Skeletal muscle tissue (tissue), 5 donors: Measurements from ENCODE around the gene USP34. TPM values are rescaled to one million over a fixed set of nuclear protein-coding genes. Genes with fewer than 3 reads are reported as not detected.
"Not testable (repeated sequence)": the region's sequence is repeated elsewhere in the genome, so short reads cannot be mapped to it uniquely, and the experiment has no call there.

Source experiments
- H3K27ac ChIP-seq: one replicate; pipeline ENCODE4 v1.7.0; 2013; ENCODE audit warnings: mild to moderate bottlenecking, low read depth, low read length, inconsistent platforms
- H3K27me3 ChIP-seq, 3 donors: one replicate each; pipeline ENCODE4 v1.7.0; 2013; ENCODE audit warnings: low read length in 3 of 3; ENCODE audit not compliant: control insufficient read depth in 3 of 3, insufficient read depth in 3 of 3
- H3K36me3 ChIP-seq, 3 donors: one replicate each; pipeline ENCODE4 v1.7.0; 2013; ENCODE audit warnings: low read length in 3 of 3; ENCODE audit not compliant: control insufficient read depth in 3 of 3, insufficient read depth in 3 of 3
- H3K4me1 ChIP-seq, 3 donors: one replicate each; pipeline ENCODE4 v1.7.0; 2013; ENCODE audit warnings: low read length in 3 of 3, mild to moderate bottlenecking in 3 of 3; ENCODE audit not compliant: control insufficient read depth in 3 of 3, insufficient read depth in 3 of 3
- H3K4me3 ChIP-seq, 3 donors: one replicate each; pipeline ENCODE4 v1.7.0; 2013; ENCODE audit warnings: low read length in 3 of 3
- H3K9ac ChIP-seq, 3 donors: one replicate each; pipeline ENCODE4 v1.7.0; 2013; ENCODE audit warnings: low read length in 3 of 3, mild to moderate bottlenecking in 3 of 3, moderate library complexity in 2 of 3, low read depth in 1 of 3
- H3K9me3 ChIP-seq, 3 donors: one replicate each; pipeline ENCODE4 v1.7.0; 2013; ENCODE audit warnings: low read length in 3 of 3; ENCODE audit not compliant: control insufficient read depth in 3 of 3
- small RNA-seq: library from RNA; depleted of rRNA; stranded (forward); fragments of <200 nt; gene quantifications from one replicate; pipeline ENCODE3, GENCODE V24; 2014
- total RNA-seq: library from RNA; depleted of rRNA; stranded (reverse); fragments of >200 nt; gene quantifications from one replicate; pipeline ENCODE4 v1.2.3, GENCODE V29; 2014
- donor health status: Osteomylitis.

Gene USP34
- total RNA-seq, 1 donor from 2014 or later, result 108 TPM

DNA sequence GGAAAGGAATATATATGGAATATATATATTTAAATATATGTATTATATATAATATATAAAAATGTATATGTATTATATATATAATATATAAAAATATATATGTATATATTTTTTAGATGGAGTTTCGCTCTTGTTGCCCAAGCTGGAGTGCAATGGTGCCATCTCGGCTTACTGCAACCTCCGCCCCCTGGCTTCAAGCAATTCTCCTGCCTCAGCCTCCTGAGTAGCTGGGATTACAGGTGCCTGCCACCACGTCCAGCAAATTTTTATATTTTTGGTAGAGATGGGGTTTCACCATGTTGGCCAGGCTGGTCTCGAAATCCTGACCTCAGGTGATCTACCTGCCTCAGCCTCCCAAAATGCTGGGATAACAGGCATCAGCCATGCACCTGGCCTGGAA is 322.8 kb downstream of the USP34 start:
- H3K27ac ChIP-seq, H3K4me1 ChIP-seq, H3K9ac ChIP-seq, H3K9me3 ChIP-seq, H3K4me3 ChIP-seq, H3K27me3 ChIP-seq: not testable (repeated sequence)
- H3K36me3 ChIP-seq, result peaks cover 11 to 23% (median 13%) of the 10 kb centered on the region in 3 donors

GRCh38 chr2:61145990-61146389 is 324.9 kb downstream of the USP34 start:
- H3K27me3 ChIP-seq, result no peaks in the 10 kb centered on the region
- H3K4me3 ChIP-seq, result no peak overlapping the region
- no peaks in the 10 kb centered on the region for H3K4me1 ChIP-seq
- H3K36me3 ChIP-seq, result peaks cover 8 to 18% (median 11%) of the 10 kb centered on the region in 3 donors
- H3K9ac ChIP-seq, result no peak overlapping the region
- no peaks in the 10 kb centered on the region for H3K9me3 ChIP-seq
- no peak overlapping the region for H3K27ac ChIP-seq

- Histone ChIP-seq H3K4me1 (no peaks in the 10 kb centered on the region), H3K27ac (peak overlapping the region; percentile 48), H3K27me3 (no peaks in the 10 kb centered on the region), H3K36me3 (peaks cover 2 to 12% (median 6%) of the 10 kb centered on the region in 3 donors), H3K9me3 (no peaks in the 10 kb centered on the region), H3K9ac (peak overlapping the region; percentile 73 to 79 (median 77)), H3K4me3 (peak overlapping the region; percentile 79 to 94 (median 91))
Measured at GRCh38 chr2:61144697-61145268, 326.1 kb downstream of the USP34 start.

DNA sequence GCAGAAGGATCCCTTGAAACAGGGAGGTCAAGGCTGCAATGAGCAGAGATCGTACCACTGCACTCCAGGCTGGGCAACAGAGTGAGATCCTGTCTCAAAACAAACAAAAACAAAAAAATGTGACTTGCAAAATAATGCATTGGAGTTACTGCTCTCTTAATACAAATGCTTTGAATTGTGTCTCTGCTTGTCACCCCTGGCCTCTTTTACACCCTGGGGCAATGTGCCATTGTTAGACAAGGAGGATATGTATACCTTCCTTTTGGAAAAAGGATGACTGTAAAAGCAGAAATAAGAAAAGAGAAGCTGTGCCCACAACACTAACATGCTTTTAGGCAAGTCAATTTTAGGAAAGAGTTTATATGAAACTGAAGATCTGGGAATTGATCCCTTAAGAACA is 329.7 kb downstream of the USP34 start:
- H3K9ac ChIP-seq, result no peak overlapping the region
- no peak overlapping the region for H3K4me3 ChIP-seq
- H3K9me3 ChIP-seq, result no peaks in the 10 kb centered on the region
- H3K27me3 ChIP-seq, result no peaks in the 10 kb centered on the region
- no peaks in the 10 kb centered on the region for H3K36me3 ChIP-seq
- no peak overlapping the region for H3K27ac ChIP-seq
- no peaks in the 10 kb centered on the region for H3K4me1 ChIP-seq

GRCh38 chr2:61138859-61139258 is 332.0 kb downstream of the USP34 start:
- H3K4me3 ChIP-seq, result no peak overlapping the region
- H3K9me3 ChIP-seq, result no peaks in the 10 kb centered on the region
- no peak overlapping the region for H3K27ac ChIP-seq

More at GRCh38 chr2:61138859-61139258, 332.0 kb downstream of the USP34 start:
- no peaks in the 10 kb centered on the region for H3K4me1 ChIP-seq
- no peaks in the 10 kb centered on the region for H3K27me3 ChIP-seq
- no peaks in the 10 kb centered on the region for H3K36me3 ChIP-seq
- no peak overlapping the region for H3K9ac ChIP-seq

Small RNA genes within 50 kb of the gene (small RNA-seq; reads per million reads assigned to genes)
- gene SNORA70B, result not detected

Other genes starting within 250 kb of the USP34 start
- gene XPO1, start 67.3 kb upstream of the USP34 start, total RNA-seq, result 458 TPM